GM12878 (cell line): ENCODE data around the gene IRF2BPL. TPM values are rescaled to one million over a fixed set of nuclear protein-coding genes. Genes with fewer than 3 reads are reported as not detected.

Experiments
- ATF2 ChIP-seq: IDR thresholded peaks from 2 replicates; pipeline ENCODE4 v1.6.1; 2012; ENCODE audit warnings: low read length, inconsistent platforms
- ATF3 ChIP-seq: IDR thresholded peaks from 2 replicates; pipeline ENCODE4 v1.6.1; 2011; ENCODE audit warnings: low read depth, mild to moderate bottlenecking, low read length, moderate library complexity, borderline replicate concordance; ENCODE audit errors: extremely low read depth
- CEBPZ ChIP-seq: fragments of 150-350 bp; IDR thresholded peaks from 2 replicates; pipeline ENCODE4 v1.6.1; 2016; ENCODE audit warnings: low read depth, low read length
- CHD1 ChIP-seq: IDR thresholded peaks from 2 replicates; pipeline ENCODE4 v1.6.1; 2012; ENCODE audit warnings: low read depth, low read length, improper control_type of control experiment
- CHD2 ChIP-seq: IDR thresholded peaks from 2 replicates; pipeline ENCODE4 v1.6.1; 2011; ENCODE audit warnings: low read depth, low read length, improper control_type of control experiment, borderline replicate concordance
- GABPA ChIP-seq: IDR thresholded peaks from 2 replicates; pipeline ENCODE4 v1.6.1; 2014; ENCODE audit warnings: antibody characterized with exemption, low read depth, mild to moderate bottlenecking, inconsistent platforms
- GATAD2B ChIP-seq: fragments of 450-650 bp; conservative IDR thresholded peaks from 2 replicates; pipeline ENCODE4 v1.6.1; 2017; ENCODE audit warnings: low read depth, mild to moderate bottlenecking, moderate library complexity
- IKZF2 ChIP-seq, 2 experiments: fragments of 450-650 bp; IDR thresholded peaks; 2 replicates each; pipeline ENCODE4 v1.6.1; 2017; ENCODE audit warnings: mild to moderate bottlenecking in 2 of 2, moderate library complexity in 2 of 2
- MEF2B ChIP-seq: fragments of 450-650 bp; IDR thresholded peaks from 2 replicates; pipeline ENCODE4 v1.6.1; 2018; ENCODE audit warnings: mild to moderate bottlenecking, moderate library complexity; ENCODE audit not compliant: partially characterized antibody, poor library complexity, severe bottlenecking
- MLLT1 ChIP-seq: fragments of 450-650 bp; IDR thresholded peaks from 2 replicates; pipeline ENCODE4 v1.6.1; 2016; ENCODE audit warnings: mild to moderate bottlenecking
- MTA2 ChIP-seq: fragments of 450-650 bp; IDR thresholded peaks from 2 replicates; pipeline ENCODE4 v1.6.1; 2016; ENCODE audit warnings: low read depth, mild to moderate bottlenecking, moderate library complexity
- POU2F2 ChIP-seq: IDR thresholded peaks from 3 replicates; pipeline ENCODE4 v1.6.1; 2011; ENCODE audit warnings: low read depth, mild to moderate bottlenecking, low read length, borderline replicate concordance
- RAD51 ChIP-seq: fragments of 450-650 bp; IDR thresholded peaks from 2 replicates; pipeline ENCODE4 v1.6.1; 2016; ENCODE audit warnings: moderate library complexity, mild to moderate bottlenecking, inconsistent platforms
- RELB ChIP-seq: fragments of 450-650 bp; IDR thresholded peaks from 2 replicates; pipeline ENCODE4 v1.6.1; 2017; ENCODE audit warnings: low read depth, mild to moderate bottlenecking, moderate library complexity
- RUNX3 ChIP-seq: IDR thresholded peaks from 2 replicates; pipeline ENCODE4 v1.6.1; 2012; ENCODE audit warnings: low read length, inconsistent platforms
- SMAD1 ChIP-seq: fragments of 450-650 bp; IDR thresholded peaks from 2 replicates; pipeline ENCODE4 v1.6.1; 2018; ENCODE audit warnings: mild to moderate bottlenecking, low read depth; ENCODE audit not compliant: partially characterized antibody
- USF1 ChIP-seq: IDR thresholded peaks from 2 replicates; pipeline ENCODE4 v1.6.1; 2011; ENCODE audit warnings: borderline replicate concordance, low read depth, mild to moderate bottlenecking, moderate library complexity, mixed read lengths, low read length; ENCODE audit not compliant: insufficient read depth; ENCODE audit errors: extremely low read length
- YY1 ChIP-seq: IDR thresholded peaks from 2 replicates; pipeline ENCODE4 v1.6.1; 2011; ENCODE audit warnings: low read depth, mild to moderate bottlenecking, low read length
- ZZZ3 ChIP-seq: IDR thresholded peaks from 2 replicates; pipeline ENCODE4 v1.6.1; 2011; ENCODE audit warnings: low read depth; ENCODE audit not compliant: control insufficient read depth, insufficient read length
- polyA plus RNA-seq, 11 experiments: library from polyadenylated mRNA; depleted of rRNA in 4 of 11; unstranded in 6 of 11; stranded (reverse) in 5 of 11; fragments of >200 nt; fragmentation: Nextera tagmentation in 4 of 11; fragmentation: Illumina TruSeq in 1 of 11; extraction: Ambion mirVana in 4 of 11; extraction: Trizol in 1 of 11; gene quantifications; 1 replicate in 1 of 11; 2 replicates in 10 of 11; pipeline versions ENCODE4 v1.2.1 to v1.2.3, GENCODE V29; 2011 to 2016; ENCODE audit warnings: inconsistent platforms in 2 of 11, missing spikeins in 2 of 11, low read depth in 1 of 11
- total RNA-seq, 4 experiments: library from RNA; depleted of rRNA in 3 of 4; stranded (reverse); fragments of >200 nt in 3 of 4; fragmentation: Illumina TruSeq in 1 of 4; extraction: Trizol in 1 of 4; gene quantifications; 2 replicates each; pipeline versions ENCODE4 v1.2.1 to v1.2.3, GENCODE V29; 2013 to 2021

Gene IRF2BPL
- total and polyA plus RNA-seq, 10 of the 15 experiments (the other 5 are each of a cell fraction or from before 2014, with no cell fraction given) = 1.2 to 34.5 (median 3.1) TPM

- TF ChIP-seq MEF2B (peak; percentile 92), ATF3 (no peak), ZZZ3 (no peak), USF1 (no peak), GATAD2B (0 out of 2 replicates have a peak, but pooled peaks have one; percentile 28), RUNX3 (peak; percentile 45), MLLT1 (peak; percentile 74; the same call in 1 of the 2 replicates), ATF2 (peak; percentile 49; the same call in 1 of the 2 replicates), RAD51 (peak; percentile 41; the same call in 1 of the 2 replicates), MTA2 (peak; percentile 74), RELB (peak; percentile 97), POU2F2 (0 out of 3 replicates have a peak, but pooled peaks have one; percentile 42), IKZF2 (IDR thresholded peaks at IDR 0.05) (peak; percentile 93 to 94), GABPA (no peak), YY1 (peak; percentile 52; the same call in 1 of the 2 replicates), CHD1 (no peak), SMAD1 (peak; percentile 72), CHD2 (peak; percentile 54; the same call in 1 of the 2 replicates), CEBPZ (no peak)
Observed at GRCh38 chr14:77043177-77043983, 14.9 kb upstream of the IRF2BPL start (continued).
